DMS79 treated with DMSO at 0.1 percent for 48 hours (cell line): ENCODE measurements around the gene HAUS3.

Experiments
- DNase-seq: peaks from one replicate; lab custom pipeline; 2025; lab: John Stamatoyannopoulos, UW

HAUS3 gene

GRCh38 chr4:2263926-2264321, 22.0 kb upstream of the HAUS3 start:
- DNase-seq: no peak

DNA sequence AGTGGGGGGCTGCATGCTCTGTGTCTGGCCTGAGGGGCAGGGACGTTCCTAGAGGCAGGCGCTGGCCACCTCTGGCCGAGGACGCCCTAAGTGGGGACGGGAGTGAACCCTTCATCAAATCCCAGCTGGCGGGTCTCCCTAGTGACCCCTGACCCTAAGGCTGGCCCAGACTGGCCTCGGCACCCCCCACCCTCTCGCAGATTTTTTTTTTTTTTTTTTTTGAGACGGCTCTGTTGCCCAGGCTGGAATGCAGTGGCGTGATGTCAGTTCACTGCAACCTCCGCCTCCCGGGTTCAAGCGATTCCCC, 21.0 kb upstream of the HAUS3 start:
- DNase-seq: no peak

DNA sequence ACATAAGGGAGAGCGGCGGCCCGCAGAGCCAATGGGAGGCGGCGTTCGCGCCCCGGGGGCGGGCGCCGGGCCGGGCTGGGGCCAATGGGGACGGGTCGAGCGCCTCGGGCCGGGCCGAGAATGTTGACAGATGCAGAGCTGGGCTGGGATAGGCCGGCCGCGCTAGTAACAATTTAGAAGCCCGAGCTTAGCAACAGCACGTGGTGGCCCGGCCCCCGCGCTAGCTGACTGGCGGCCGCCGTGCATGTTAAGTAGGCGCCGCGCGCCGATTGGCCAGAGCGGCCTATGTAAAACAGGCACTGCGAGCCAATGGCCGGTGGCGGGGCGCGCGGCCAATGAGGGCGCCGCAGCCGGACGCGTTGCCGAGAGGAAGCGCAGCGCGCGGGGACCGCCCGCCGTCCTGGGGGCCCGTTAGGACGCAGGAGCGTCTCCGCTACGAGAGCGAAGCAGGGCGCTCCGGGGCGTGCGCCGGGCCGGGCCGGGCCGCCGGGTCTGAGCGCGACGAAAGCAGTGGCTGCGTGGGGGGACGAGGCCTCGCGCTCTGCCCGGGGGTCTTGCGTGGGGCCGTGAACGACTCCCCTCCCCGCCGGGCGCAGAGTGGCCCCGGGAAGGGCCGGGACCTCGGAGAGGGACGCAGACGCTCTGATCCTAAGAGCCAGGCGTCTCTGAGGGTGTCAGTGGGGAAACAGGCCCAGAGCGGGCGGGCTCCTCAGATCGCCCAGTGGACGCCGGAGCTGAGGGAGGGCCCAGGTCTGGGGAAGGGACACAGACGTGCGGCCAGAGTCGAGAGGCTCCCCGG, 20.4 kb upstream of the HAUS3 start:
- peak; percentile 88 for DNase-seq

- DNase-seq: no peak
These were observed 19.9 kb upstream of the HAUS3 start, which contains the start of gene MXD4 for GRCh38 chr4:2261853-2262144. Gene MXD4, minus strand, starts transcription at chr4:2262109. Its CDS starts 129 bp downstream, at chr4:2261980.

DNA sequence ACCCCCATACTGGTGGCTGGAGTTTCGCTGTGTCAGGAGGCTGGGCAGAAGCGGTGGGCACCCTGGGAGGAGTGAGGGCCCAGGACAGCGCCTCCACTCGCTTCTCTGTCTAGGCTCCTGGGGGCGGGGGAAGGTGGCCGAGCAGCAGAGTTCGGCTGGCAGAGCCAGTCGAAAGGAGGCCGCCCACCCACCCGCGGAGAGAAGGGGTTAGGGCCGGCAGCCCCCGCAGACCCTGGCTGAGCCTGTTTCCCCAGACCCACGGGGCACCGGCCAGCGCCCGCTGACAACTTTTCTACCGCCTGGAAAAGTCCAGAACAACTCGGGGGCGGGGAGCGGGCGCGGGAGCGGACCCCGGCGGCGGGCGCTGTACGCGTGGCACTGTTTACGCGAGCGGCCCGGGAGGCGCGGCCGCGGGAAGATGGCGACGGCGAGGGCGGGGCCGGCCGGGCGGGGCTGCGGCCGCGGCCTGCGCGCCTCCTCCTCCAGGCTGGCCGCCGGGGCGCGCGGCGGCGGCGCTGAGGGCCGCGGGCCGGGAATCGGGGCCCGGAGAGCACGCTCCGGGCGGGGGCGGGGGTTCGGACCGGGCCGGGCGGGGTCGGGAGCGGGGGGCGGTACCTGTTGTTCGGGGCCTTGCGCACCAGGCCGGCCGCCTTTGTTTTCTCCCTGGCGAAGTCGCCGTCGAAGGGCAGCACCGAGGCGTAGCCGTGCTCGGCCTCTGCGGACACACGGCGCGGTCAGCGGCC, 19.4 kb upstream of the HAUS3 start:
- no peak for DNase-seq

GRCh38 chr4:2260344-2261109, 18.6 kb upstream of the HAUS3 start:
- no peak for DNase-seq

GRCh38 chr4:2259541-2260343, 17.8 kb upstream of the HAUS3 start:
- no peak for DNase-seq

- no peak for DNase-seq
These were observed 17.2 kb upstream of the HAUS3 start for GRCh38 chr4:2259036-2259540.

GRCh38 chr4:2258091-2259035, 16.4 kb upstream of the HAUS3 start:
- DNase-seq: no peak

DNA sequence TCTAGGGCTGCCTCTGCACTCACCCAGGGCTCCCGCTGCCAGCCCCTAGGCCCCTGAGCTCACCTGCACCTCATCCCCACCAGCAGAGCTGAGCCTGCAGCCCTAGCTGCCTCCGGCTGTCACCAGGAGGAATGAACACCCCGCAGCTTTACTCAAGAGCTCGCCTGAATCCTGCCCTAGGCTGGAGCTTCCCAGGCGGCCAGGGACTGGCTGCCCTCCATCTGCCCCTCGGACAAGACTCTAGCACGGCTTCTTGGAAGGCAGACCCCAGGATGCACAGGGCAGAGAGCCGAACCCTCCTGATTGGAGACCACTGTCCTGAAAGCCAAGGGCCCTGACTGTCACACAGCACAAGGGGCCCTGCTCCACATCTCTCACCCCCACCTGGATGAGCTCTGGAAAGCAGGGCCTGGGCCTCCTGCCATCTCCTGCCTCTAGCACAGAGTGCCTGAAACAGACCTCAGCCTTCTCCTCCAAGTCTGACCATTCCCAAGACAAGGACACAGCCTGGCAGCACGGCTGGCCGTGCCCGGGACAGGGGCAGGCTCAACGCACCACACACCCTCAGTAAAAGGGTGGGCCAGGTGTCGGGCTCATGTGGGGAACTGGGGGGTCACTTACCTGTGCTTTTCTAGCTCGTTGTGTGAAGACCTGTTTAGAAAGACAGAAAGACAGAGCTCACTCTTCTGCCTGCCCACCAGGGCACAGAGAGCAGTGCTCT, 15.6 kb upstream of the HAUS3 start:
- DNase-seq: no peak

- no peak for DNase-seq
These were observed 14.9 kb upstream of the HAUS3 start for GRCh38 chr4:2256781-2257191.

DNA sequence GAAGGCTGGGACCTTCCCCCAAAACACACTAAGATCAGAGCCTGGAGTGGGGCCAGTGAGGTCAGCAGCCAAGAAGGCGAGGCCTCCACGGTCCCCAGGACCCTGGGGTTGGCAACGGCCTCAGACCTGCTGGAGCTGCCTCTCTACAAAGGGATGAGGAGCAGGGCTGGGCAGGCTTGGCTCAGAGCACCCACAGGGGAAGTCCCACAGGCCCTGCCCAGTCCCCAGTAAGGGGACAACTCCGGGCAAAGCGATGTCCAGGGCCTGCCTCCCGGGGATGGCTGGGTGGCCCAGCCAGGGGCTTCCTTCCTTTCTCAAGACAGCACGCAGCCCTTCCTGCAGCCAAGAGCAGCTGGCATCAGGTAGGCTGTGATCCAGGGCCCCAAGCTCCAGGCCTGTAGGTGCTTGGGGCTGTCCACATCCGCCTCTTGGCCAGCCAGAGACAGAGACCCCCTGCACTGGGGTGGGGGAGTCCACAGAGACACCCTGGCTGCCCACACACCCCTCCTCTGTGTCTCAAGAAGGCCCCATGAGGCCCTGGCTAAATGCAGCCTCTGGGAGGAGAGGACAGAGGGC, 14.3 kb upstream of the HAUS3 start:
- DNase-seq: no peak

- DNase-seq: no peak
These were observed 13.7 kb upstream of the HAUS3 start for GRCh38 chr4:2255501-2256155.

GRCh38 chr4:2254665-2255500, 13.0 kb upstream of the HAUS3 start:
- DNase-seq: no peak

- DNase-seq: no peak
These were observed 11.5 kb upstream of the HAUS3 start for GRCh38 chr4:2253160-2254084.

- no peak for DNase-seq
These were observed 10.7 kb upstream of the HAUS3 start for GRCh38 chr4:2252530-2253091.
